Panc1 (cell line): ENCODE measurements around the gene KLK7. TPM values are rescaled to one million over a fixed set of nuclear protein-coding genes. Genes with fewer than 3 reads are reported as not detected.

Experiments
- ATAC-seq: fragments of 200-7000 bp; cut with Tn5 transposase; 2 replicates; pipeline ENCODE4 v1.9.1; 2020; ENCODE audit warnings: mild to moderate bottlenecking, moderate library complexity
- BruUV-seq: library from RNA; stranded (reverse); fragments of 400-500 nt; replicated peaks from 2 replicates; lab custom pipeline; 2021; lab: Mats Ljungman, UMichigan
- CTCF ChIA-PET: fragments of 300-600 bp; sonication (Branson Sonifier 250); formaldehyde crosslinking; loops from one replicate; lab custom pipeline; 2022; ENCODE audit warnings: antibody characterized with exemption; lab: Charles Lee
- POLR2A ChIA-PET: fragments of 300-600 bp; sonication (Branson Sonifier 250); formaldehyde crosslinking; loops from one replicate; lab custom pipeline; 2022; ENCODE audit warnings: antibody characterized with exemption; lab: Charles Lee
- DNase-seq: peaks from one replicate; pipeline ENCODE4 v3.0.0-alpha.2; 2010; ENCODE audit warnings: low read depth, low spot score
- H3K27ac ChIP-seq: 2 replicates; pipeline ENCODE4 v1.5.1; 2011; ENCODE audit warnings: mild to moderate bottlenecking, low read length, inconsistent platforms
- H3K27me3 ChIP-seq: fragments of 200-500 bp; sonication (Bioruptor generic); 2 replicates; pipeline ENCODE4 v1.6.0; 2014; ENCODE audit warnings: low read length, inconsistent platforms; ENCODE audit not compliant: control insufficient read depth, insufficient read depth
- H3K36me3 ChIP-seq: fragments of 200-500 bp; sonication (Bioruptor generic); 2 replicates; pipeline ENCODE4 v1.5.1; 2014; ENCODE audit warnings: inconsistent platforms, mild to moderate bottlenecking, low read length, moderate library complexity; ENCODE audit not compliant: control insufficient read depth, insufficient read depth
- H3K4me1 ChIP-seq: 2 replicates; pipeline ENCODE4 v1.5.1; 2011; ENCODE audit warnings: inconsistent platforms, mild to moderate bottlenecking, low read length, moderate library complexity; ENCODE audit not compliant: control insufficient read depth, insufficient read depth
- H3K4me3 ChIP-seq, 2 experiments: 2 replicates each; pipeline ENCODE4 v1.5.1; 2011 to 2012; ENCODE audit warnings: low read depth in 2 of 2, low read length in 2 of 2, mild to moderate bottlenecking in 2 of 2, inconsistent platforms in 1 of 2, moderate library complexity in 1 of 2
- H3K9me3 ChIP-seq: fragments of 200-500 bp; sonication (Bioruptor generic); 2 replicates; pipeline ENCODE4 v1.5.1; 2014; ENCODE audit warnings: low read depth, mild to moderate bottlenecking, inconsistent platforms, low read length, moderate library complexity; ENCODE audit not compliant: control insufficient read depth, insufficient read depth
- CTCF ChIP-seq: fragments of 450-650 bp; IDR thresholded peaks from 2 replicates; pipeline ENCODE4 v1.5.1; 2017; ENCODE audit warnings: mild to moderate bottlenecking
- POLR2AphosphoS5 ChIP-seq: IDR thresholded peaks from 2 replicates; pipeline ENCODE4 v1.6.1; 2012; ENCODE audit warnings: mild to moderate bottlenecking, low read depth, low read length, moderate library complexity
- SIN3A ChIP-seq: IDR thresholded peaks from 2 replicates; pipeline ENCODE4 v1.6.1; 2012; ENCODE audit warnings: low read depth, mild to moderate bottlenecking, low read length, moderate library complexity, borderline replicate concordance; ENCODE audit not compliant: insufficient read depth
- TCF7L2 ChIP-seq: IDR thresholded peaks from 2 replicates; pipeline ENCODE4 v1.6.1; 2011; ENCODE audit warnings: mild to moderate bottlenecking, low read depth, low read length, inconsistent platforms
- in situ Hi-C: cut with HindIII; loops from 2 replicates; pipeline ENCODE4 v1.10.0; 2016; ENCODE audit warnings: low sequenced_read_pairs, low pct_unique_long_range_greater_than_20kb
- intact Hi-C: fragments of 100-400 bp; cut with micrococcal nuclease; formaldehyde crosslinking; loops from one replicate; pipeline ENCODE4 v1.10.0; 2022; ENCODE audit not compliant: unreplicated experiment
- total RNA-seq: library from RNA; stranded (reverse); gene quantifications from one replicate; pipeline ENCODE4 v1.2.1, GENCODE V29; 2021; ENCODE audit not compliant: unreplicated experiment
- TF ChIP-seq, protein P1 (sequence below), 2 experiments: IDR thresholded peaks; 2 replicates each; pipeline ENCODE4 v1.6.1; 2011 to 2012; ENCODE audit warnings: low read depth in 2 of 2, control low read depth in 1 of 2, low read length in 1 of 2, mild to moderate bottlenecking in 1 of 2, moderate library complexity in 1 of 2; ENCODE audit not compliant: insufficient read depth in 1 of 2

Gene KLK7
- total RNA-seq, 1 experiment from 2014 or later = not detected

- DNase-seq (no peak), ATAC-seq (no peak)
- Histone ChIP-seq H3K27ac (no peak overlapping the region), H3K4me1 (no peaks in the 10 kb centered on the region), H3K4me3 (no peak overlapping the region), H3K27me3 (no peaks in the 10 kb centered on the region), H3K36me3 (no peaks in the 10 kb centered on the region), H3K9me3 (no peaks in the 10 kb centered on the region)
- CTCF ChIA-PET = no interaction called here
- TF ChIP-seq TCF7L2 (no peak), POLR2AphosphoS5 (no peak), SIN3A (no peak), CTCF (no peak)
- TF ChIP-seq, protein P1, sequence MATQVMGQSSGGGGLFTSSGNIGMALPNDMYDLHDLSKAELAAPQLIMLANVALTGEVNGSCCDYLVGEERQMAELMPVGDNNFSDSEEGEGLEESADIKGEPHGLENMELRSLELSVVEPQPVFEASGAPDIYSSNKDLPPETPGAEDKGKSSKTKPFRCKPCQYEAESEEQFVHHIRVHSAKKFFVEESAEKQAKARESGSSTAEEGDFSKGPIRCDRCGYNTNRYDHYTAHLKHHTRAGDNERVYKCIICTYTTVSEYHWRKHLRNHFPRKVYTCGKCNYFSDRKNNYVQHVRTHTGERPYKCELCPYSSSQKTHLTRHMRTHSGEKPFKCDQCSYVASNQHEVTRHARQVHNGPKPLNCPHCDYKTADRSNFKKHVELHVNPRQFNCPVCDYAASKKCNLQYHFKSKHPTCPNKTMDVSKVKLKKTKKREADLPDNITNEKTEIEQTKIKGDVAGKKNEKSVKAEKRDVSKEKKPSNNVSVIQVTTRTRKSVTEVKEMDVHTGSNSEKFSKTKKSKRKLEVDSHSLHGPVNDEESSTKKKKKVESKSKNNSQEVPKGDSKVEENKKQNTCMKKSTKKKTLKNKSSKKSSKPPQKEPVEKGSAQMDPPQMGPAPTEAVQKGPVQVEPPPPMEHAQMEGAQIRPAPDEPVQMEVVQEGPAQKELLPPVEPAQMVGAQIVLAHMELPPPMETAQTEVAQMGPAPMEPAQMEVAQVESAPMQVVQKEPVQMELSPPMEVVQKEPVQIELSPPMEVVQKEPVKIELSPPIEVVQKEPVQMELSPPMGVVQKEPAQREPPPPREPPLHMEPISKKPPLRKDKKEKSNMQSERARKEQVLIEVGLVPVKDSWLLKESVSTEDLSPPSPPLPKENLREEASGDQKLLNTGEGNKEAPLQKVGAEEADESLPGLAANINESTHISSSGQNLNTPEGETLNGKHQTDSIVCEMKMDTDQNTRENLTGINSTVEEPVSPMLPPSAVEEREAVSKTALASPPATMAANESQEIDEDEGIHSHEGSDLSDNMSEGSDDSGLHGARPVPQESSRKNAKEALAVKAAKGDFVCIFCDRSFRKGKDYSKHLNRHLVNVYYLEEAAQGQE (IDR thresholded peaks at IDR 0.05; ENCODE audit: insufficient read depth in 1 of 2, low read depth in 2 of 2, low read length in 1 of 2) = no peak
- intact Hi-C loops = no loop called here
- POLR2A ChIA-PET = no interaction called here
- in situ Hi-C loops = no loop called here
- no TSS peak for BruUV-seq
These were observed 43.5 kb upstream of the KLK7 start for GRCh38 chr19:51027126-51027806.

DNA sequence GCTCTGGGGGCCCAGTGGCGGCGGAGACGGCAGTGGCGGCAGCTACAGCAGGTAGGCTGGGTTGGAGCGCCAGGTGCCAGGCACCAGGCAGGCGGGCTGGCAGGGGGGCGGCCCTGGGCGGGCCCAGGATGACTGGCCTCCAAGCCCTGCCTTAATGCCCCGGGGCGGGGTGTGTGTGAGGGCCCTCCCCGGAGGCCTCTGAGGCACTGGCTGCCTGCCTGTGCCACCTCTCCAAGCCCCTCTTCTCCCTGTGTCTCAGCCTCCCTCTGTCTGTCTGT is 42.8 kb upstream of the KLK7 start, which contains the start of gene KLK11:
TSS of gene KLK11 (minus strand) at position 63 of the 278 bp plus-strand sequence. CDS start 985 bp downstream, outside the sequence.
- no peak for TF ChIP-seq TCF7L2
- TF ChIP-seq, protein P1 (IDR thresholded peaks at IDR 0.05; ENCODE audit: insufficient read depth in 1 of 2, low read depth in 2 of 2, low read length in 1 of 2) = no peak
- no peak for TF ChIP-seq CTCF
- no peak for TF ChIP-seq POLR2AphosphoS5
- TF ChIP-seq SIN3A = no peak
- 0 out of 2 replicates have a peak, but pooled peaks have one; percentile 45 for ATAC-seq
- no TSS peak for BruUV-seq

More for the DNA sequence above, 42.8 kb upstream of the KLK7 start, which contains the start of gene KLK11:
- Histone ChIP-seq H3K4me1 (no peaks in the 10 kb centered on the region), H3K27me3 (no peaks in the 10 kb centered on the region), H3K4me3 (no peak within 1 kb of the TSS), H3K27ac (no peak within 1 kb of the TSS), H3K9me3 (no peaks in the 10 kb centered on the region), H3K36me3 (no peaks in the 10 kb centered on the region)
- intact Hi-C loops = no loop called here
- CTCF ChIA-PET = no interaction called here
- in situ Hi-C loops = no loop called here
- POLR2A ChIA-PET = no interaction called here
- no peak for DNase-seq
